Stimulated activated naive CD8-positive, alpha-beta T cell treated with anti-CD3 and anti-CD28 coated beads, Interleukin-15, Interleukin-2, amounts not matched to agents 100 U/mL and 50 U/mL, for 24 hours (primary cell): ENCODE results near the gene CNNM4.

ENCODE experiments used
- ATAC-seq: fragments of 150-1000 bp; cut with Tn5 transposase; one replicate; pipeline ENCODE4 v1.10.0; 2021
- DNase-seq: peaks from one replicate; pipeline ENCODE4 v3.0.0; 2021

The CNNM4 gene

DNA sequence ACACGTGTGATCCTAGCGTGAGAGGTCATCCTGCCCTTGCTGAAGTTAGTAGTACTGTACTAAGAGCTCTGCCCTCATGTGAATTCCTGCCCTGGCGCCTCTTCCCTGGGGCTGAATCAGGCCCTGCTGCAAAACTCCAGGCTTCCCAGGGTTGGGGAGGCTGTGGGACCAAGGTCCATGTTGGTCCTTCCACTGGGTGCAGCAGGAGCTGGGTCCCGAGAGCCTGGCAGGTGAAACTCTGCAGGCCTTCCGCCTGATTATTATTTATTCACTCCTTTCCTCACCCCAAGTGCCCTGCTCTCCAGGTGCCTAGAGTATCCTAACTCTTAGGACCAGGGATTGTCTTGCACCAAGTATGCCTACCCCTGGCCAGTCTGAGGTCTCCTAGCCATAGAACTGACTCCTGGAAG is 50.1 kb downstream of the CNNM4 start:
- no peak for DNase-seq
- no peak for ATAC-seq

DNA sequence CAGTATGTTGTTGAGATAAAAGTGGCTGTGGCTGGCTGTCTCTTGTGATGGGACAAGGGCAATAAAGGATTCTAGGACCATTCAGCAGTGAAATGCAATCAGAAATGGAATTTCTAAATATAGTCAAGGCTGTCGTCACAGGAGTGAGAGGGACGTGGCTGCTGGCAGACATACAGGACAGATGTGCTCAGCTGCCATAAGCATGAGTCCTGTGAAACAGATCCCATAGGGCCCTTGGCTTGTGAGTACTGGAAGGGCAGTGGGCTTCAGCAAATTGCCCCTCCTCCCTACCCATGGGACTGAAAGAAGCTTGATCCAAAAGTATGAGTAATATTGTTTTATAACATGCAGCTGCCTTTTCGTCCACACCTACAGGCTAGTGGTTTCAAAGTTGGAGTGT is 51.2 kb downstream of the CNNM4 start:
- ATAC-seq, result no peak
- DNase-seq, result no peak

DNA sequence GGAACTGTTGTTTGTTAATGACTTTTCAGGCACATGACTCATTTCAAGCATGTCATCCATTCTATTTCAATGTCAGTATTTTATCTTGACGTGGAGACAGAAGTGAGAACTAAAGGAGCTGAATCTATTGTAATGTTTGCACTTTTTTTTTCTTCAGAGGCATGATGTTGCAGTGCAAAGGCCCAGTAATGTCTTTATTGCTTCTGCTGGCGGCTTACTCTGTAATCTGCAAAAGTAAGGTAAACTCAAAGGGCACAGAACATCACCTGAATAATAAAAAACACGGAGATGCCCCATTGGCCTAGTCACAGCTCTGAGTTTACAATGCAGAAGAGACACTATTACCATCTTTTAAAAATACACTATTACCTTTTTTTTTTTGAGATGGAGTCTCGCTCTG is 53.0 kb downstream of the CNNM4 start:
- DNase-seq (no peak), ATAC-seq (no peak)

DNA sequence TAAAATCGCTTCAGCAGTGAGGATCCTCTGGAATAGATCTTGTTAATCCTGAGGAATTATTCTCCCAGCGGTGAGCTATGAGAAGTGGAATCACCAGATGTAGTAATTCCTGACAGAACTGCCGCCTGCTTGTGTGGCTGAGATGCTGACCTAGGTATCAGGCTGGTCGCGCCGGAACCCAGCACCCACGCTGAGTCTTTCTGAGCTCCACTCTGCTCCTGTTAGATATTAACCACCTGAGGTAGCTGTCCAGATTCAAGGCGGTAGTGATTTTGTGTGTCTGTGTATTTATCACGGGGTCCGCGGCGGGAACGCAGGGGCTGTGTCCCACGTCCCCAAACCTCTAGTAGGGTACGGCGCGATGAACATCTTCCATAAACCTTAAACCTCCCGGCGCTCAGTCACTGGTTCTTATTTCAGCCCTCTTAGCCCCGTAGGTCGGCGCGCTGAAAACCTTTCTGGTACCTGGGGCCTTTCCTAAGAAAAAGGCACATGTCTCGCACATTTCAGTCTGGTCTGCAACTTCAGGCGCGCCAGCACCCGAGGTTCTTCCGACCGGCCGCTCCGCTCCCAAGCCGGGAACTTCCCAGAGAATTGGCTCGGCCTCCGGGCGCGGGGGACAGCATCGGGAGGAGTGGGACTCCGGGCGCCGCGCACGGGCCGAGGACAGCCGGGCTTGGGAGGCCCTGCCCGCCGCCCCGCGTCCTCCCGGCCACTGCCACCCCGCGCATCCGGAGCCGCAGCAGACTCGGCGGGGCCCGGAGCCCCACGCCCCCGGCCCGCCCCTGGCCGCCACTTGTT is 54.8 kb downstream of the CNNM4 start:
- no peak for ATAC-seq
- peak; percentile 32 for DNase-seq

DNA sequence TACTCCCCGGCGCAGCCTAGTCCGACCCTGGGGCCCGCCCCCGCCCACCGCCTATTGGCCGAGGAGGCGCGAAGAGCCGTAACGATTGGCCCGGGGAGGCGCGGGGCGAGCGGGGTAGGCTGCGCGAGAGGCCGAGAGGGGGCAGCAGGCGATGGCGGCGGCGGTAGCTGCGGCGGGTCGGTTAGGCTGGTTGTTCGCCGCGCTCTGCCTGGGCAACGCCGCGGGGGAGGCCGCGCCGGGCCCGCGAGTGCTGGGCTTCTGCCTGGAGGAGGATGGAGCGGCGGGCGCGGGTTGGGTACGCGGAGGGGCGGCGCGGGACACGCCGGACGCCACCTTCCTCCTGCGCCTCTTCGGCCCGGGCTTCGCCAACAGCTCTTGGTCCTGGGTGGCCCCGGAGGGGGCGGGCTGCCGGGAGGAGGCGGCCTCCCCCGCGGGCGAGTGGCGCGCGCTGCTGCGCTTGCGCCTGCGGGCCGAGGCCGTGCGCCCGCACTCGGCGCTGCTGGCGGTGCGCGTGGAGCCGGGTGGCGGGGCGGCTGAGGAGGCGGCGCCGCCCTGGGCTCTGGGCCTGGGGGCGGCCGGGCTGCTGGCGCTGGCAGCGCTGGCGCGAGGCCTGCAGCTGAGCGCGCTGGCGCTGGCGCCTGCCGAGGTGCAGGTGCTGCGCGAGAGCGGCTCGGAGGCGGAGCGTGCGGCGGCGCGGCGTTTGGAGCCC is 55.6 kb downstream of the CNNM4 start, which contains the start of gene CNNM3:
TSS of gene CNNM3 (plus strand) at position 142 of the 709 bp plus-strand sequence. CDS start at position 152, 10 bp downstream.
- ATAC-seq (peak; percentile 96), DNase-seq (peak; percentile 99)

DNA sequence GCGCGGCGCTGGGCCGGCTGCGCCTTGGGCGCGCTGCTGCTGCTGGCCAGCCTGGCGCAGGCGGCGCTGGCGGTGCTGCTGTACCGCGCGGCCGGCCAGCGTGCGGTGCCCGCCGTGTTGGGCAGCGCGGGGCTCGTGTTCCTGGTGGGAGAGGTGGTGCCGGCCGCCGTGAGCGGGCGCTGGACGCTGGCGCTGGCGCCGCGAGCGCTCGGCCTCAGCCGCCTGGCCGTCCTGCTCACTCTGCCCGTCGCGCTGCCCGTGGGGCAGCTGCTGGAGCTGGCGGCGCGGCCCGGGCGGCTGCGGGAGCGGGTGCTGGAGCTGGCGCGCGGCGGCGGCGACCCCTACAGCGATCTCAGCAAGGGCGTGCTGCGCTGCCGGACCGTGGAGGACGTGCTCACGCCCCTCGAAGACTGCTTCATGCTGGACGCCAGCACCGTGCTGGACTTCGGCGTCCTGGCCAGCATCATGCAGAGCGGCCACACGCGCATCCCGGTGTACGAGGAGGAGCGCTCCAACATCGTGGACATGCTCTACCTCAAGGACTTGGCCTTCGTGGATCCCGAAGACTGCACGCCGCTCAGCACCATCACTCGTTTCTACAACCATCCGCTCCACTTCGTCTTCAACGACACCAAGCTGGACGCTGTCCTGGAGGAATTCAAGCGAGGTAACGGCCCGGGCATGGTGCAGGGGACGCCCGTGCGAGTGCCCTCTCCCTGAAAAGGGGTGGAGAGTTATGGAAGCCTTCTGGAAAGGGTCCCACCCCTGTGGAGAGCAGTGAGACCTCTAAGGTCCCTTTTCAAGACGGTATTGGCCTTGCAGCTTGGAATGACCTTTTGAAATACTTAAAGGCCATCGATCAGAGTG is 56.4 kb downstream of the CNNM4 start:
- ATAC-seq (no peak), DNase-seq (no peak)

DNA sequence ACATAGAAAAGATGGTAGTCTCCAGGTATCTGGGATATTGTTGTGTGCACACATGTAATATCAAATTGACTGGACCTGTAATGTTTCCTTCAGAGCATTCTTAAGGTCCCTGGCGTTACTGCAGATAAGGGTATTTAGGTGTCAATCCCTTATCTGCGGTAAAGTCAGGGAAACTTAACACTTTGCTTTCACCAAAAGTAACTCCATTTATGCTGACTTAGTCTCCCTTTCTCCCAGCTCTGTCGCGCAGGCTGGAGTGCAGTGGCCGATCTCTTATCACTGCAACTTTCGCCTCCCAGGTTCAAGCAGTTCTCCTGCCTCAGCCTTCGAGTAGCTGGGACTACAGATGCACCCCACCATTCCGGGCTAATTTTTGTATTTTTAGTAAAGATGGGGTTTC is 57.2 kb downstream of the CNNM4 start:
- DNase-seq (no peak), ATAC-seq (no peak)

DNA sequence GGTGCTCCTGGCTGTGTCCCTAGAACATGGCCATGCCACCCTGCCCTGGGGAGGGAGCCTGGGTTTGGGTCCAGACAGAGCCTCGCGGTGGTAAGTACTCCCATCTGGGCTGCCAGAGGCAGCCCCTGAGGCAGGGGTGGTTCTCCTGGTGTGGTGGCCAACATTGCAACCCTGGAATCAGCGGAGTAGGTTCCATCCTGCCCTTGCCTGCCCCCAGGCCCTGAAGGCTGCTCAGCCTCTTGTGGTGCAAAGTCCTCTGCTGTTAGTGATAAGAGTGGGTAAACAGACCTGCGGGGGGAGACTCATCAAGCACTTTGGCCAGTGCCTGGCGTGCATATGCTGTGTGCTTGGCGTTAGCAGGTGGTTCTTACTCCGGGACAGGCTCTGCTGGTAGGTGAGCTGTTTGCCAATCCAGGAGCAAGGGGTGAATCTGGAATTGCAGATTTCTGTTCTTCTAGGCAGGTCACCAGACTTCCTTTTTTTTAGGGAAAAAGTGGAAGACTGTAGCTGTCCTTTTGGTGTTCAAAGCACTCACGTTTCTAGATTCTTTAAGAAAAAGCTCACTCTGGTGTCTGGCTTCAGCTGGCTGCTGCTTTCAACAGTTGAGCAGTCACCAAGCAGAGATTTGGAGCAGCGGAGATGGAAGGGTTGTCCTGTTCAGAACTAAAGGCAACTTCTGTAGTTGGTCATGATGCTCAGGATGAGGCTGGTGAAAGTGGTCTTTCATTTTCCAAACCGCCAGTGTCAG is 58.6 kb downstream of the CNNM4 start:
- ATAC-seq (no peak), DNase-seq (no peak)

DNA sequence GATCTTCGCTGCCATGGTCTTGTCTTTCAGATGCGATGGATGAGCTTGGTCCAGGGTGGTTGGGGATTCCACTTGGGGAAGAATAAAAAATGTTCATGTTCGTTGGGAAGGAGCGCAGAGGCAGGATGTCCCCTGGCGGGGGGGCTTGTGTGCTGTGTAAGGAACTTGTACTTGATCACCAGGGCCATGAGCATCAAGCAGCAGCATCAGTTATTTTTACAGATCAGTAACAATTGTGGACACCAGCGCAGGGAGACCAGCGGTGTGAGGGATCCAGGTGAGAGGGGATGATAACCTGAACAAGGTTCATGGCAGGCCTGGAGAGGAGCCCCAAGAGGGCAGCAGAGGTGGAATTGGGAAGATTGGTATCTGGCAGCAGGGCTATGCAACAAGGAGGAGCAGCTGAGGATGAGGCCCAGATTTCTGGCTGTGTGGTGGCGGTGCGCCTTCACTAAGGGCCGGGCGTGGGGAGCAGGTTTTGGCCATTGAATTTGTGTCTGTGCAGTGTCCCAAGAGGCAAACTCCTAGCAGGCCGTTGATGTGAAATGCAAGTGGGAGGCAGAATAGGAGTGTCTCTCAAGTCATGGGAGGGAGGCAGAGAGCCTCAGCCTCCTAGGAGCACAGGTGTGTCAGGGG is 59.3 kb downstream of the CNNM4 start:
- no peak for DNase-seq
- no peak for ATAC-seq

DNA sequence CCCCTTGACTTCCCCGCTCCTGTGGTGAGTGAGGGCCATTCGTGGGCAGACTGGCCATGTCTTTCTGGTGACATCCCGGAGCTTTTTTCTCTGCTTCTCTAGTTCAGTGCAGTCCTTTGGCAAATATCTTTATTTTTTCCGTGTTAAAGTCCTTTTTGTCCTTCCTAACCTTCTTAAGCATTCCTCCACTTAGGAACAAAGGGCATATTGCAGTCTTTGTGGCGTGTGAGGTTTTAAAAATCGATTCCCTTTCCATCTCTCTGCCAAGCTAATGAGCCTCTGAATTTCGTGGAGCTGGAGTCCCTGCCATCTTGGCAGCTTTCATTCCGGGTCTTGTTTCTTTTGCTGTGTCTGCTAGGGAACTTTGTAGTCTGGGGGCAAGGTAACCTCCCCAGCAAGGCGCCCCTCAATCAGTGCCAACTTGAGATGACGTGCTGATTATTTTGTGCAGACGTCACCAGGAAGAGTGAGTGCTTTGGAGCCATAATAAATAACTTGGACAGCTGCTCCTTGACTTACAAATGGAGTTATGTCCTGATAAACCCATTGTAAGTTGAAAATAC is 60.5 kb downstream of the CNNM4 start:
- no peak for ATAC-seq
- DNase-seq, result no peak

DNA sequence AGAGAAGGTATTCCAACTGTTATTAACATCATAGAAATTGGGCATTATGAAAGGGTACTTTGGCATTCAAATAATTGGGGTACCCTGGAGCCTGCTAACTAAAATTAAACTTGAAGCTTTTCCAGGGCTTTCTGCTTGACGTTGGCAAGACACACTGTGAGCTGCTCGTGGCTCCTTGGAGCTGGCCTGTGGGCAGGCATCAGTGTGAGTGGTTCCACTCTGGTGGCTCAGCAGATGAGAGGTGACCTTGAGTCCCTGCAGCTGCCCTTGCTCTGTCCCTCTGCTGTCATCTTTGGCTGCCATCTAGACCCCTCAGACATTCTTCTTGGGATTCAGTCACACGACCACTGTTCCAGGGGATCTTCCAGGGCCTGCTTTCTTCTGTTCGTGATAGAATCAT is 62.1 kb downstream of the CNNM4 start:
- no peak for DNase-seq
- ATAC-seq, result no peak

DNA sequence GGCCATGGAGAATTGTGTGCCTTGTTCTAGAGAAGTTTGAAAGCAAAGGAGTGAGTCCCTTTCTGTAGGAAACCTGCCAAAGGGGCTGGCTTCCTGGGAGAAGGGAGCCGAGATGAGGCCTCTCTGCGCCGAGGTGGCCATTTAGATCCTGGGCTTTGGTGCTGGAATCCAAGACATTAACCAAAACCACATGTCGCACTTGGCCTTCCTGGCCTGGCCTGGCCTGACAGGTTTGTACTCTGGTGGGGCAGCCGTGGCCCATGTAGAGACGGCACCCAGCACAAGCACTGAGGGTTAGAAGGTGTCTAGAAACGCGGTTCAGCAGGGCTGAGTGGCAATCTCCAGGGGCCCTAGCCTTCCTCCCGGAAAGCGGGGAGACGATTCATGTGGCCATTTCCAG is 62.5 kb downstream of the CNNM4 start:
- no peak for DNase-seq
- no peak for ATAC-seq

DNA sequence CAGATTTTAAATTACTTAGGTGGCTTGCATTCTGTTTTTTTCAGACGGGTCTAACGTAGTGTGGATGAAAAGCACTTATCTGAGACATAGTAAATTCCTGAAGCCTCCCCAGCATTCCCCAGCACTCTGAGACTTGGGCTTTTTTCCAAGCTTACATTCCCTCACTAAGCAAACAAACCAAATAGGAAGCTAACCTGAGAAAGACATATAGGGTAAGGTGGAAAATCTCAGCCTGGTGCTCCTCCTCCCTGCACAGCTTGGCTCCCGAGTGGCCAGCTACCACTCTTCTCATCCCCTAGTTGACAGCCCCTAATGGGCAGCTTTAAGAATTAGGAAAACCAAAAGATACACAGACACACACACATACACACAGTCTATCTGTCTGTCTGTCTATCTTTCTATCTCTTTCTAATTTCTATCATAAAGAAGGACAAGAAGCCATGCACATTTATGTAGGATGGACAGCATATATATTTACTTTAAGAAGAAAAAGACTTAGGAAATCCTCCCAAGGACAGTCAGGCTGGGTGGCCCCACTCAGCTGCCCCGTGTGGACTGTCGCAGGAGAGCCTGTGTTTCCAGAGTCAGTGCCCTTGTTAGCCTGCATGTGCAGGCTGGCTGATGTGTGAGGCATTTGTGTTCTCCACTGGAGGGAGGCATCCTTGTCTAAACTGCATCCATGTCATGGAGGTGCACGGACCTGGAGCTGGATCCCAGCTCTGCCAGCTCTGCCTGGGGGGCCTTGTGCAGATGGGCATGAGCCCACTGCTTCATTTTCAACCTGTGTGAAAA is 63.6 kb downstream of the CNNM4 start:
- DNase-seq, result no peak
- ATAC-seq, result no peak

DNA sequence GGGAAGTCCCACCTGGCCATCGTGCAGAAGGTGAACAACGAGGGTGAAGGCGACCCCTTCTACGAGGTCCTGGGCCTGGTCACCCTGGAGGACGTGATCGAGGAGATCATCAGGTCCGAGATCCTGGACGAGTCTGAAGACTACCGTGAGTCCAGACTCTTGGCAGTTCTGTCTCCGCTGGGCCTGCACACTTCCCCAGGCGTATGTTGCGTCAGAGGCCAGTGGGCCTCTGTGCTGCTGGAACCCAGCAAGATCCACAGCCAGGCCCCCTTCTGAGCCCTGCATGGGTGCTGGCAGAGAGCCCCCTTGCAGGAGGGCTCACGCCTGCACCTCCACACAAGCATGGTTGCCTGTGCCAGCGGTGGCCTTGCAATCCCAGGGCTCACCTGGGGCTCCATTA is 64.4 kb downstream of the CNNM4 start:
- no peak for ATAC-seq
- no peak for DNase-seq

DNA sequence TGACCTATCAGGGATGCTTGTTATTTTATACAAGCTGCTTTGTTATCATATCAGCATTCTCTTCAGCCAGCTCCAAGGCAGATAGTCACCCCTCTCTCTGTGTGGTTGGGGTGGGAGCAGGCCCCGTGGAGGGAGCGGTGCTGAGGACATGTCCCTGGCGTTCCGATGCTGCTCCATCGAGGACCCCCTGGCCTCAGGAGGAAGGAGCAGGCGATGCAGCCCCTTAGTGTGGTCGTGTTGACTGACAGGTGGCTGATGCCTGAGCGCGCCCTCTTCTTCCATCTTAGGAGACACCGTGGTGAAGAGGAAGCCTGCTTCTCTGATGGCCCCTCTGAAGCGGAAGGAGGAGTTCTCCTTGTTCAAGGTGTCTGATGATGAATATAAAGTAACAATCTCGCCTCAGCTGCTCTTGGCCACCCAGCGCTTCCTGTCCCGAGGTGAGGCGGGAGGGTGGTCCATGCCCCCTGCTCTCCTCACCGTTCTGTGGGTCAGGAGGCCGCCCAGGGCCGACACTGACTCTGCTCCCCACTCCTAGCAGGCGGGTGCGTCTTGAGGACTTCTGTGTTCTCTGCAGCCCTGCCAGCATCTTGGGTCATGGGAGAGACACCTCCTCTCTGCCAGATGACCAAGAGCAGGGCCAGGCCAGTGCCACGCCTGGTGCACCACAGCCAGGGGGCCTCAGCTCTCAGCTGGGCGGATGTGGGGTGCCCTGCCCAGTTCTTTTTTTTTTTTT is 66.0 kb downstream of the CNNM4 start:
- ATAC-seq (no peak), DNase-seq (no peak)

DNA sequence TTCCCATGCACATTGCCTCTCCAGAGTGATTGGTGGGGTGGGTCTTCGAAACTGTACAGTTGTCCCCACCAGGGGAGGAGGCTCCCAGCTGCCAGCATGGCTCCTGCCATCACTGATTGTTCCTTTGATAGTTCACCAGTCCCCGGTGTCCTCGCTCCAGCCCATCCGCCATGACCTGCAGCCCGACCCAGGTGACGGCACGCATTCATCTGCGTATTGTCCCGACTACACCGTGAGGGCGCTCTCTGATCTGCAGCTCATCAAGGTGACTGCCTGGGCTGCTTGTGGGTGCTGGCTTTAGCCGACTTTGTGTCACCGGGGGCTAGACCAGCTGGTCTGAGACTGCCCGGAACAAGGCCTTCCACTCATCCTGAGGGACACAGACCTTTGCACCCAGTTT is 67.7 kb downstream of the CNNM4 start:
- ATAC-seq (no peak), DNase-seq (no peak)

DNA sequence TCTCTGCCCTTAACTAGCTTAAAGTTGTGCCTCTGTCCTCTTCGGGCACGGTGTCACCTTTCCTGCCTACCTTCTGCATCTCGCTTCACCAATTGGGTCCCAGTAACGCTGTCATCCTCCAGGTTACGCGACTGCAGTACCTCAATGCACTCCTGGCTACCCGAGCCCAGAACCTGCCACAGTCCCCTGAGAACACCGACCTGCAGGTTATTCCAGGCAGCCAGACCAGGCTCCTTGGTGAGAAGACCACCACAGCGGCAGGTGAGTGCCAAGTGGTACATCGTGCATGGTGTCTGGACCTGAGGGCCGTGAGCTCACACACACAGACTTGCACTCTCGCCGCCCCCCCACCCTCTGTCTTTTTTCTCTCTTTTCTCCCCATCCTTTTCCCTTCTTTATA is 68.2 kb downstream of the CNNM4 start:
- DNase-seq (no peak), ATAC-seq (no peak)

DNA sequence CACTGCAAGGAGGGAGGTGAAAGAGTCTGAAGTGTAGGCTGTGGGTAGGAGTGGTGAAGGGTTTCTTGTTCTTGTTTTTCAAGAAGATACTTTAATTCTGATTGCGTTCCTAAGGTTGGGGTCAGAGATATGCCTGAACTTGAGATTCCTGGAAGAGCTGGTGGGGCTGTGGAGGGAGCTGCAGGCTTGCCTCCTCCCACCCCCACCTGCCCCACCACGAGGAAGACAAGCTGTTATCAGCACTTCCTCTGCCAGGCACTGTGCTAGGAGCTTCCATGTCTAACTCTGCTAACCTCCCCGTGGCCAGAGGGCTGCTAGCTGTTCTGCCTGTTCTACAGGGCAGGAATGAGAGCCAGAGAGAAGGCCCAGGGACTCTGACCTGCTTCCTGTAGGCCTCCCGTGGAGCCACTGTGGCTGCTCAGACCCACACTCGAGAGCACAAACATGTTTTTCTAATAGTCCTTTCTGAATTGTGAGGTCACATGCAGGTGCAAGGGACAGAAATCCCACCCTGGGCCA is 69.4 kb downstream of the CNNM4 start:
- no peak for ATAC-seq

DNA sequence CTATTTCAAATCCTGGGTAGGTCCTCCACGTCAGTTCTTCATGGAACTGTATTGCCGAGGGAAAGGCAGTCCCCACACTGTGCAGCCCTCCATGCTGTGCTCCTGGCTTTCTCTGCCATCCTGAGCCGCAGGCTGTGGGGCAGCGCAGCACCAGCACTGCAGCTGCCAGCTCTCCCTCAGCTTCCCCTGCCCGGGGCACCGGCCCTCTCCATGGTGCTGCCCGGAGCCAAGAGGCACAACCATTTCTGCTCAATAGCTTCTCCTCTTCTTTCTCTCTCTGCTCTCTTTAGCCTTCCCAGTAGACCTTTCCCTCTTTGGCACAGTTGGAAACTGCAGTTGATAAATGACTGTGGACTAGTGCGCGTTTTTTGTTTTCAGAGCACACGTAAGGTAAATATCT is 71.0 kb downstream of the CNNM4 start:
- DNase-seq (no peak), ATAC-seq (no peak)

More for the DNA sequence above, 69.4 kb downstream of the CNNM4 start:
- DNase-seq, result no peak

DNA sequence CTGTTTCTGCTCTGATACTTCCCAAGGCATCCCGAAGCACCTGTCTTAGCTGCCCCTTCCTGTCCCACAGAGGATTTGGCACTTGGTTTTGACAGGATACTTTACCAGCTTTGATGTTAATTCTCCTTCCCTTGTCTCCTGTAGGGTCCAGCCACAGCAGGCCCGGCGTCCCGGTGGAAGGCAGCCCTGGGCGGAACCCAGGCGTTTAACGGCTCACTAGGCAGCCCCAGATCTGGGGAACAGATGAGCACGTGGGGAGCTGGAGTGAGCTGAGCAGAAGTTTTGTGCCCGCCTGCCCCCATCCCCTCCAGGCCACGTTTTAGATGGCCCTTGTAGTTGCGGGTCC is 71.7 kb downstream of the CNNM4 start:
- no peak for ATAC-seq
- DNase-seq, result no peak
